ENCODE data around the gene PHTF2. TPM values are rescaled to one million over a fixed set of nuclear protein-coding genes. Genes with fewer than 3 reads are reported as not detected.

PHTF2 gene
- total RNA-seq, 1 donor from 2014 or later = 31.2 TPM

DNA sequence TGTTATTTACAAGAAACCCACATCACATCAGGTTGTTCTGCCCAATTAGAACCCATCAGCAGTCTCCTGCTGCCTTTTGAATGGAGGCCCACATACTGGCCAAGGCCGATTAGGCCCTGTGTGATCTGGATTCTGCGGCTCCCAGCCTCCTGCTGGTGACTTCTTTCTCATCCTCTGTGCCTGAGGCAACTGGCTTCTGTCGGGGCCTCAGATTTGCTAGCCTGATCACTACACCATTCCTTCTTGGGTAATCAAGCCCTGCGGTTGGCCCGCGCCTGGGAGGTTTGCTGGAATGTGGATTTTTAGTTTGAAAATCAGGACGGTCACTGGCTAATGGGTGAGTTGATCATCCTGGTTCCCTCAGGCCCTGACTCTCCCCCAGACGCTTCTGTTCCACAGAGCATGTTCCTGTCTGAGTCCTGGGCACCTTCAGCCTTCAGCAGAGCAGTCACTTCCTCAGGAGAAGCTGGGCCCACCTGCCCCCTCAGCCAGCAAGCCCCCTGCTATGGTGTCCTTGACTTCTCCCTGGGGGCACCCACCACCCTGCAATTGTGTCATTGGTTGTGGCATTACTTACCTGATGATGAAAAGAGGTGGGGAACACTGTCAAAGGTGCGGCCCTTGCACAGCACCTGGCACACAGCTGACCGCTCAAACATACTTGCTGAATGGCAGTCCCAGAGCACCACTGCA is 207.6 kb downstream of the PHTF2 start:
- intact Hi-C loops (cut with micrococcal nuclease) = no loop called here
- no peak overlapping the region for H3K27ac Mint-ChIP-seq
- no peaks in the 10 kb centered on the region for H3K9me3 Mint-ChIP-seq
- H3K4me1 Mint-ChIP-seq (ENCODE audit: low read depth) = no peaks in the 10 kb centered on the region
- H3K36me3 Mint-ChIP-seq (ENCODE audit: low read depth) = no peaks in the 10 kb centered on the region
- H3K27me3 Mint-ChIP-seq (ENCODE audit: insufficient read depth) = peaks cover 1% of the 10 kb centered on the region
- no peak for DNase-seq (ENCODE audit: low spot score)
- H3K4me3 Mint-ChIP-seq = no peak overlapping the region

Other genes starting within 250 kb of the PHTF2 start
- gene RSBN1L, start 102.3 kb upstream of the PHTF2 start, total RNA-seq = 27.9 and 30.6 TPM in 2 replicates
- 9.0 and 11.0 TPM in 2 replicates for gene TMEM60, start 339 bp upstream of the PHTF2 start, total RNA-seq